K562 (cell line): Measurements from ENCODE around the gene LMBRD1. TPM values are rescaled to one million over a fixed set of nuclear protein-coding genes. Genes with fewer than 3 reads are reported as not detected.

Source experiments
- ATF7 ChIP-seq: fragments of 450-650 bp; IDR thresholded peaks from 2 replicates; pipeline ENCODE4 v1.7.1; 2014; ENCODE audit warnings: mild to moderate bottlenecking, moderate library complexity
- CBFA2T2 ChIP-seq: fragments of 450-650 bp; conservative IDR thresholded peaks from 2 replicates; pipeline ENCODE4 v1.6.1; 2017; ENCODE audit warnings: mild to moderate bottlenecking
- HMBOX1 ChIP-seq: sonication (generic); IDR thresholded peaks from 2 replicates; pipeline ENCODE4 v1.6.1; 2016
- JUND ChIP-seq, 2 experiments: IDR thresholded peaks; 2 replicates in 1 of 2; 3 replicates in 1 of 2; pipeline ENCODE4 v1.6.1; 2011; ENCODE audit warnings: borderline replicate concordance in 2 of 2, low read depth in 2 of 2, low read length in 2 of 2, improper control_type of control experiment in 1 of 2, missing biosample characterization in 1 of 2, missing genetic modification characterization in 1 of 2, missing genetic modification reagents in 1 of 2
- MAFK ChIP-seq: IDR thresholded peaks from 2 replicates; pipeline ENCODE4 v1.6.1; 2011; ENCODE audit warnings: low read length, improper control_type of control experiment
- MEF2D ChIP-seq: conservative IDR thresholded peaks from 2 replicates; pipeline ENCODE4 v1.6.1; 2016; ENCODE audit warnings: low read depth, missing genetic modification characterization, missing compliant biosample characterization
- MIER1 ChIP-seq: fragments of 450-650 bp; IDR thresholded peaks from 2 replicates; pipeline ENCODE4 v1.6.1; 2016; ENCODE audit warnings: antibody characterized with exemption, mild to moderate bottlenecking, low read depth
- MYNN ChIP-seq, 2 experiments: sonication (generic); formaldehyde crosslinking in 1 of 2; IDR thresholded peaks; 2 replicates each; pipeline versions ENCODE4 v1.5.0 to v1.6.1; 2016 to 2020; ENCODE audit warnings: antibody characterized with exemption in 1 of 2, missing genetic modification reagents in 1 of 2
- NONO ChIP-seq, 2 experiments: fragments of 200-400 bp in 1 of 2; fragments of 450-650 bp in 1 of 2; formaldehyde crosslinking in 1 of 2; IDR thresholded peaks; 2 replicates each; pipeline ENCODE4 v1.6.1; 2017; ENCODE audit warnings: low read depth in 2 of 2, mild to moderate bottlenecking in 2 of 2, moderate library complexity in 2 of 2, low read length in 1 of 2
- RBM15 ChIP-seq: fragments of 200-400 bp; formaldehyde crosslinking; IDR thresholded peaks from 2 replicates; pipeline ENCODE4 v1.6.1; 2018; ENCODE audit warnings: mild to moderate bottlenecking, low read length, moderate library complexity; ENCODE audit not compliant: insufficient read depth
- RCOR1 ChIP-seq, 2 experiments: IDR thresholded peaks; 2 replicates each; pipeline ENCODE4 v1.6.1; 2012; ENCODE audit warnings: low read depth in 2 of 2, low read length in 2 of 2, borderline replicate concordance in 1 of 2, improper control_type of control experiment in 1 of 2
- RHOXF2B ChIP-seq: fragments of 250-450 bp; sonication (Bioruptor Pico); conservative IDR thresholded peaks from 2 replicates; pipeline ENCODE4 v1.5.1; 2021
- SIRT6 ChIP-seq: IDR thresholded peaks from one replicate; pipeline ENCODE4 v1.6.1; 2012; ENCODE audit warnings: low read depth, mild to moderate bottlenecking, control low read depth, inconsistent platforms, low read length, moderate library complexity
- SREBF1 ChIP-seq: fragments of 150-350 bp; IDR thresholded peaks from 2 replicates; pipeline ENCODE4 v1.6.1; 2014; ENCODE audit warnings: antibody characterized with exemption, low read depth, low read length, borderline replicate concordance
- TAF7 ChIP-seq: fragments of 450-650 bp; IDR thresholded peaks from 2 replicates; pipeline ENCODE4 v1.6.1; 2016; ENCODE audit warnings: missing genetic modification characterization, missing compliant biosample characterization
- TCF15 ChIP-seq: fragments of 250-450 bp; sonication (Bioruptor Pico); IDR thresholded peaks from 2 replicates; pipeline ENCODE4 v1.8.0; 2022; ENCODE audit warnings: moderate library complexity, mild to moderate bottlenecking, inconsistent platforms
- ZNF121 ChIP-seq: sonication (generic); formaldehyde crosslinking; conservative IDR thresholded peaks from 2 replicates; pipeline ENCODE4 v1.8.0; 2022; ENCODE audit warnings: missing genetic modification reagents
- ZNF124 ChIP-seq: sonication (generic); formaldehyde crosslinking; IDR thresholded peaks from 2 replicates; pipeline ENCODE4 v1.8.1; 2022; ENCODE audit warnings: missing genetic modification reagents
- ZNF507 ChIP-seq: conservative IDR thresholded peaks from 2 replicates; pipeline ENCODE4 v1.6.1; 2017; ENCODE audit warnings: missing genetic modification characterization, missing compliant biosample characterization
- ZNF518B ChIP-seq: fragments of 250-450 bp; sonication (Bioruptor Pico); IDR thresholded peaks from 2 replicates; pipeline ENCODE4 v1.5.0; 2021; ENCODE audit warnings: mild to moderate bottlenecking, moderate library complexity
- ZNF589 ChIP-seq: fragments of 200-800 bp; sonication (Bioruptor generic); IDR thresholded peaks from 2 replicates; pipeline ENCODE4 v1.6.1; 2016; ENCODE audit warnings: low read depth, missing genetic modification characterization, missing compliant biosample characterization
- ZNF655 ChIP-seq: fragments of 250-450 bp; sonication (Bioruptor Pico); IDR thresholded peaks from 2 replicates; pipeline ENCODE4 v1.5.0; 2021
- polyA plus RNA-seq, 8 experiments: library from polyadenylated mRNA; depleted of rRNA in 4 of 8; stranded (reverse) in 5 of 8; unstranded in 3 of 8; fragments of >200 nt; fragmentation: Nextera tagmentation in 2 of 8; fragmentation: Illumina TruSeq in 1 of 8; extraction: Ambion mirVana in 2 of 8; extraction: Trizol in 1 of 8; gene quantifications; 2 replicates each; pipeline versions ENCODE4 v1.2.1 to v1.2.3, GENCODE V29; 2011 to 2014; ENCODE audit warnings: inconsistent platforms in 1 of 8, missing spikeins in 1 of 8
- total RNA-seq, 7 experiments: library from RNA; depleted of rRNA in 6 of 7; stranded (reverse); fragments of >200 nt in 6 of 7; fragmentation: Illumina TruSeq in 2 of 7; extraction: Trizol in 2 of 7; gene quantifications; 2 replicates each; pipeline versions ENCODE4 v1.2.1 to v1.2.3, GENCODE V29; 2011 to 2021; ENCODE audit warnings: low replicate concordance in 1 of 7

The LMBRD1 gene
- total and polyA plus RNA-seq, 9 of the 15 experiments (the other 6 are each of a cell fraction or from before 2014, with no cell fraction given) = 14.0 to 85.2 (median 26.5) TPM

GRCh38 chr6:69796642-69797390 lies at the start of gene LMBRD1 (continued):
- TF ChIP-seq TCF15 = no peak
- no peak for TF ChIP-seq ZNF507 (tag)
- peak; percentile 72 for TF ChIP-seq TAF7 (tag)
- TF ChIP-seq ATF7 = peak; percentile 95
- no peak for TF ChIP-seq ZNF589 (CRISPR knock-in tag)
- TF ChIP-seq MYNN (IDR thresholded peaks at IDR 0.05) = peak; percentile 12; the same call in 1 of the 2 replicates
- no peak for TF ChIP-seq MYNN (CRISPR knock-in tag; IDR thresholded peaks at IDR 0.05)
- TF ChIP-seq CBFA2T2 = no peak
- TF ChIP-seq RHOXF2B (CRISPR knock-in tag) = no peak
- TF ChIP-seq SIRT6 = no peak
- TF ChIP-seq RCOR1 (IDR thresholded peaks at IDR 0.05; ENCODE audit: borderline replicate concordance in 1 of 2, low read depth in 2 of 2, low read length in 2 of 2) = peak in 1 of 2 experiments; percentile 56; a peak in 1 of 4 replicates
- no peak for TF ChIP-seq SREBF1
- peak; percentile 80 for TF ChIP-seq JUND (IDR thresholded peaks at IDR 0.05; ENCODE audit: borderline replicate concordance, low read depth, low read length)
- peak; percentile 76; the same call in 1 of the 3 replicates for TF ChIP-seq JUND (tag; IDR thresholded peaks at IDR 0.05; ENCODE audit: borderline replicate concordance, low read depth, low read length)
- no peak for TF ChIP-seq ZNF124 (CRISPR knock-in tag)
- no peak for TF ChIP-seq ZNF121 (CRISPR knock-in tag)
- TF ChIP-seq NONO (IDR thresholded peaks at IDR 0.05; ENCODE audit: low read depth in 2 of 2, low read length in 1 of 2) = no peak
- no peak for TF ChIP-seq ZNF655
- no peak for TF ChIP-seq MIER1
- no peak for TF ChIP-seq MAFK
- no peak for TF ChIP-seq ZNF518B (CRISPR knock-in tag)
- TF ChIP-seq RBM15 = no peak
- TF ChIP-seq HMBOX1 = no peak
- TF ChIP-seq MEF2D (tag) = no peak
